Hepatocyte (in vitro differentiated cells): ENCODE measurements around the gene MTMR3. TPM values are rescaled to one million over a fixed set of nuclear protein-coding genes. Genes with fewer than 3 reads are reported as not detected.

Source experiments
- DNase-seq: peaks from one replicate; pipeline ENCODE4 v3.0.0-alpha.2; 2016; ENCODE audit warnings: low spot score
- H2AFZ ChIP-seq: fragments of 200-600 bp; sonication (generic); 2 replicates; pipeline ENCODE4 v1.6.0; 2016; ENCODE audit warnings: antibody characterized with exemption, mild to moderate bottlenecking
- H3K27ac ChIP-seq: fragments of 200-600 bp; sonication (generic); 2 replicates; pipeline ENCODE4 v1.5.1; 2016; ENCODE audit warnings: mild to moderate bottlenecking
- H3K27me3 ChIP-seq: fragments of 200-600 bp; sonication (generic); 2 replicates; pipeline ENCODE4 v1.6.1; 2016
- H3K36me3 ChIP-seq: fragments of 200-600 bp; sonication (generic); replicated peaks from 2 replicates; pipeline ENCODE4 v1.5.1; 2016; ENCODE audit warnings: low read depth; ENCODE audit not compliant: insufficient read depth
- H3K4me1 ChIP-seq: fragments of 200-600 bp; sonication (generic); 2 replicates; pipeline ENCODE4 v1.5.1; 2016; ENCODE audit warnings: mild to moderate bottlenecking, moderate library complexity; ENCODE audit not compliant: insufficient read depth
- H3K4me2 ChIP-seq: fragments of 200-600 bp; sonication (generic); 2 replicates; pipeline ENCODE4 v1.6.0; 2016
- H3K4me3 ChIP-seq: fragments of 200-600 bp; sonication (generic); 2 replicates; pipeline ENCODE4 v1.5.1; 2016; ENCODE audit warnings: mild to moderate bottlenecking
- H3K79me2 ChIP-seq: fragments of 200-600 bp; sonication (generic); 2 replicates; pipeline ENCODE4 v1.6.0; 2017; ENCODE audit warnings: mild to moderate bottlenecking
- H3K9me2 ChIP-seq: fragments of 200-600 bp; sonication (generic); replicated peaks from 2 replicates; pipeline ENCODE4 v1.6.0; 2017; ENCODE audit warnings: mild to moderate bottlenecking; ENCODE audit not compliant: insufficient read depth
- H3K9me3 ChIP-seq: fragments of 200-600 bp; sonication (generic); 2 replicates; pipeline ENCODE4 v1.5.1; 2016; ENCODE audit warnings: low read depth, mild to moderate bottlenecking
- H4K20me1 ChIP-seq: fragments of 200-600 bp; sonication (generic); 2 replicates; pipeline ENCODE4 v1.6.0; 2016; ENCODE audit warnings: mild to moderate bottlenecking; ENCODE audit not compliant: insufficient read depth, poor library complexity, severe bottlenecking
- CTCF ChIP-seq: fragments of 200-600 bp; sonication (generic); IDR thresholded peaks from 2 replicates; pipeline ENCODE4 v1.5.1; 2016; ENCODE audit warnings: antibody characterized with exemption, mild to moderate bottlenecking; ENCODE audit not compliant: poor library complexity
- EZH2 ChIP-seq: fragments of 200-600 bp; sonication (generic); IDR thresholded peaks from 2 replicates; pipeline ENCODE4 v1.6.1; 2016; ENCODE audit warnings: antibody characterized with exemption, mild to moderate bottlenecking, borderline replicate concordance
- EZH2phosphoT487 ChIP-seq: fragments of 200-600 bp; sonication (generic); IDR thresholded peaks from one replicate; pipeline ENCODE4 v1.6.1; 2018; ENCODE audit warnings: antibody characterized with exemption, mild to moderate bottlenecking, low read depth, moderate library complexity; ENCODE audit not compliant: unreplicated experiment, severe bottlenecking
- whole genome bisulfite sequencing: methylation state at CpG from one replicate; pipeline ENCODE4 v1.1.6; 2016; ENCODE audit warnings: low lambda C conversion rate; ENCODE audit errors: missing lambda C conversion rate; 5-methylcytosine and 5-hydroxymethylcytosine counted together
- polyA plus RNA-seq: library from polyadenylated mRNA; unstranded; fragments of >200 nt; fragmentation: Nextera tagmentation; extraction: Ambion mirVana; gene quantifications from 2 replicates; pipeline ENCODE4 v1.2.1, GENCODE V29; 2016
- total RNA-seq: library from RNA; depleted of rRNA; stranded (reverse); fragments of >200 nt; gene quantifications from 2 replicates; pipeline ENCODE4 v1.2.3, GENCODE V29; 2014

The MTMR3 gene
- total and polyA plus RNA-seq, 2 experiments from 2014 or later = 16.2 to 42.7 TPM

- no peak overlapping the region for H3K4me2 ChIP-seq
- DNase-seq = no peak
- H3K4me3 ChIP-seq = no peak overlapping the region
- H3K27ac ChIP-seq = no peak overlapping the region
- 95% methylated on average over 2 of the region's 2 CpGs for WGBS
- H3K27me3 ChIP-seq = no peaks in the 10 kb centered on the region
- H3K9me3 ChIP-seq = no peaks in the 10 kb centered on the region
- no peaks in the 10 kb centered on the region for H3K36me3 ChIP-seq
- no peak overlapping the region for H2AFZ ChIP-seq
- TF ChIP-seq EZH2 = no peak
- TF ChIP-seq CTCF = no peak
- TF ChIP-seq EZH2phosphoT487 = no peak
- H3K79me2 ChIP-seq = no peaks in the 10 kb centered on the region
- no peaks in the 10 kb centered on the region for H3K9me2 ChIP-seq
- H4K20me1 ChIP-seq = no peaks in the 10 kb centered on the region
- H3K4me1 ChIP-seq = peaks cover 3% of the 10 kb centered on the region
Observed at GRCh38 chr22:30031764-30032455, 148.9 kb downstream of the MTMR3 start.

- Histone ChIP-seq H3K36me3 (no peaks in the 10 kb centered on the region), H3K4me1 (peaks cover 3% of the 10 kb centered on the region), H4K20me1 (no peaks in the 10 kb centered on the region), H3K27me3 (no peaks in the 10 kb centered on the region), H3K79me2 (no peaks in the 10 kb centered on the region), H3K9me3 (no peaks in the 10 kb centered on the region), H3K27ac (no peak overlapping the region), H2AFZ (no peak overlapping the region), H3K9me2 (no peaks in the 10 kb centered on the region), H3K4me2 (no peak overlapping the region), H3K4me3 (no peak overlapping the region)
- TF ChIP-seq EZH2phosphoT487 = no peak
- TF ChIP-seq EZH2 = no peak
- no peak for TF ChIP-seq CTCF
- 93% methylated on average over 4 of the region's 4 CpGs for WGBS
- DNase-seq = no peak
Observed at GRCh38 chr22:30033137-30033536, 150.2 kb downstream of the MTMR3 start.

GRCh38 chr22:30033901-30034300 is 150.9 kb downstream of the MTMR3 start:
- no peak for TF ChIP-seq EZH2phosphoT487
- no peak for TF ChIP-seq EZH2
- no peak for TF ChIP-seq CTCF
- peaks cover 3% of the 10 kb centered on the region for H3K4me1 ChIP-seq
- H3K27me3 ChIP-seq = no peaks in the 10 kb centered on the region
- no peak overlapping the region for H3K27ac ChIP-seq
- H3K9me3 ChIP-seq = no peaks in the 10 kb centered on the region
- no peaks in the 10 kb centered on the region for H3K79me2 ChIP-seq
- no peak overlapping the region for H3K4me2 ChIP-seq
- WGBS = 70% methylated on average over 5 of the region's 5 CpGs
- H4K20me1 ChIP-seq = no peaks in the 10 kb centered on the region
- H3K4me3 ChIP-seq = no peak overlapping the region
- no peaks in the 10 kb centered on the region for H3K9me2 ChIP-seq
- no peaks in the 10 kb centered on the region for H3K36me3 ChIP-seq
- H2AFZ ChIP-seq = no peak overlapping the region
- no peak for DNase-seq
